ENCODE measurements around the gene ZNF79.

DNA sequence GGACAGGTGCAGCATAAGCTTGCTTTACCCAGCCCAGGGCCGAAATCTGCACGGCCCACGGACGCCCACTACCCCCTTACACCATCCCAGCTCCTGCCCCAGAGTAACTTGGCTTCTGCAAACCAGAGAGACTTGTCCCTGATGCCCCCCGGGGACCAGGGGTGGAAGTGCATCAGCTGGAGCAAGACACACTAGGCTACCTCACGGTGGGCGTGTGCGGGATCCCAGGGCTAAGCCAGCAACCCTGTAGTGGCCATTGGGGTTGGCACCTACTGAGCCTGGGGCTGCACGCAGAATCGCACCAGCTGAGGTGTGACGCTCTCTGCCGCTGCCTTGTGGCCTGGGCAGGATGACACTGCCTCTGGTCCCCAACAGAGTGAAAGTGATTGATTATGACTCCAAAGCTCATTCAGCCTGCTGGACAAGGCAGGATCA, 6.1 kb upstream of the ZNF79 start:
- TF ChIP-seq, protein P1, sequence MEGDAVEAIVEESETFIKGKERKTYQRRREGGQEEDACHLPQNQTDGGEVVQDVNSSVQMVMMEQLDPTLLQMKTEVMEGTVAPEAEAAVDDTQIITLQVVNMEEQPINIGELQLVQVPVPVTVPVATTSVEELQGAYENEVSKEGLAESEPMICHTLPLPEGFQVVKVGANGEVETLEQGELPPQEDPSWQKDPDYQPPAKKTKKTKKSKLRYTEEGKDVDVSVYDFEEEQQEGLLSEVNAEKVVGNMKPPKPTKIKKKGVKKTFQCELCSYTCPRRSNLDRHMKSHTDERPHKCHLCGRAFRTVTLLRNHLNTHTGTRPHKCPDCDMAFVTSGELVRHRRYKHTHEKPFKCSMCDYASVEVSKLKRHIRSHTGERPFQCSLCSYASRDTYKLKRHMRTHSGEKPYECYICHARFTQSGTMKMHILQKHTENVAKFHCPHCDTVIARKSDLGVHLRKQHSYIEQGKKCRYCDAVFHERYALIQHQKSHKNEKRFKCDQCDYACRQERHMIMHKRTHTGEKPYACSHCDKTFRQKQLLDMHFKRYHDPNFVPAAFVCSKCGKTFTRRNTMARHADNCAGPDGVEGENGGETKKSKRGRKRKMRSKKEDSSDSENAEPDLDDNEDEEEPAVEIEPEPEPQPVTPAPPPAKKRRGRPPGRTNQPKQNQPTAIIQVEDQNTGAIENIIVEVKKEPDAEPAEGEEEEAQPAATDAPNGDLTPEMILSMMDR (IDR thresholded peaks at IDR 0.05) = peak in 2 of 6 experiments; percentile 19 to 32
- no peak for TF ChIP-seq POLR2A (IDR thresholded peaks at IDR 0.05)
